SU-DHL-6 (cell line): Measurements from ENCODE around the gene THOC6.

Source experiments
- H2AFZ ChIP-seq: fragments of 200-600 bp; sonication (generic); 2 replicates; pipeline ENCODE4 v1.6.1; 2014; ENCODE audit warnings: low read depth, mild to moderate bottlenecking, moderate library complexity, mixed read lengths, antibody characterized with exemption, low read length; ENCODE audit not compliant: severe bottlenecking
- H3F3A ChIP-seq: fragments of 200-600 bp; shearing (Covaris generic); 2 replicates; pipeline ENCODE4 v1.6.0; 2016; ENCODE audit warnings: antibody characterized with exemption, mild to moderate bottlenecking; ENCODE audit not compliant: insufficient read depth
- H3K27ac ChIP-seq: fragments of 200-600 bp; sonication (generic); 2 replicates; pipeline ENCODE4 v1.5.1; 2016; ENCODE audit warnings: low read depth, mild to moderate bottlenecking, low read length, moderate library complexity, mixed read lengths
- H3K27me3 ChIP-seq: fragments of 200-600 bp; sonication (generic), shearing (Covaris generic); 2 replicates; pipeline ENCODE4 v1.6.0; 2014; ENCODE audit warnings: mild to moderate bottlenecking, low read length
- H3K36me3 ChIP-seq: fragments of 200-600 bp; sonication (generic); 2 replicates; pipeline ENCODE4 v1.6.1; 2014; ENCODE audit warnings: mild to moderate bottlenecking, low read length, mixed read lengths
- H3K4me2 ChIP-seq: fragments of 300-600, 200-600 bp; shearing (Covaris generic), sonication (generic); 2 replicates; pipeline ENCODE4 v1.6.0; 2014; ENCODE audit warnings: low read length, low read depth, mild to moderate bottlenecking; ENCODE audit not compliant: poor library complexity, severe bottlenecking
- H3K4me3 ChIP-seq: fragments of 200-600 bp; sonication (generic); 2 replicates; pipeline ENCODE4 v1.5.1; 2014; ENCODE audit warnings: antibody characterized with exemption, low read length, mild to moderate bottlenecking, mixed read lengths; ENCODE audit not compliant: insufficient read depth, poor library complexity, severe bottlenecking
- H3K79me2 ChIP-seq: fragments of 200-600 bp; sonication (generic); 2 replicates; pipeline ENCODE4 v1.6.1; 2014; ENCODE audit warnings: mild to moderate bottlenecking, low read length, moderate library complexity; ENCODE audit not compliant: insufficient read depth
- H3K9ac ChIP-seq: fragments of 200-600 bp; sonication (generic); 2 replicates; pipeline ENCODE4 v1.7.0; 2014; ENCODE audit warnings: mild to moderate bottlenecking, low read length
- H3K9me2 ChIP-seq: fragments of 200-600 bp; sonication (generic); replicated peaks from 2 replicates; pipeline ENCODE4 v1.6.1; 2014; ENCODE audit warnings: low read length; ENCODE audit not compliant: insufficient read depth
- H3K9me3 ChIP-seq: fragments of 200-600 bp; sonication (generic); 2 replicates; pipeline ENCODE4 v1.6.1; 2014; ENCODE audit warnings: low read length, mixed read lengths; ENCODE audit not compliant: insufficient read depth
- H4K20me1 ChIP-seq: fragments of 200-600 bp; sonication (generic); 2 replicates; pipeline ENCODE4 v1.6.1; 2014; ENCODE audit warnings: low read depth, mild to moderate bottlenecking, antibody characterized with exemption, low read length, moderate library complexity, mixed read lengths
- EZH2phosphoT487 ChIP-seq: fragments of 200-600 bp; sonication (generic), shearing (Covaris generic); conservative IDR thresholded peaks from 2 replicates; pipeline ENCODE4 v1.6.1; 2018; ENCODE audit warnings: mild to moderate bottlenecking, antibody characterized with exemption, low read length, moderate library complexity, mixed read lengths
- TF ChIP-seq, protein P1 (sequence below): fragments of 200-600 bp; sonication (generic); IDR thresholded peaks from one replicate; pipeline ENCODE4 v1.5.1; 2017; ENCODE audit warnings: antibody characterized with exemption, mild to moderate bottlenecking, low read length, moderate library complexity; ENCODE audit not compliant: insufficient read depth, poor library complexity, severe bottlenecking

Gene THOC6

DNA sequence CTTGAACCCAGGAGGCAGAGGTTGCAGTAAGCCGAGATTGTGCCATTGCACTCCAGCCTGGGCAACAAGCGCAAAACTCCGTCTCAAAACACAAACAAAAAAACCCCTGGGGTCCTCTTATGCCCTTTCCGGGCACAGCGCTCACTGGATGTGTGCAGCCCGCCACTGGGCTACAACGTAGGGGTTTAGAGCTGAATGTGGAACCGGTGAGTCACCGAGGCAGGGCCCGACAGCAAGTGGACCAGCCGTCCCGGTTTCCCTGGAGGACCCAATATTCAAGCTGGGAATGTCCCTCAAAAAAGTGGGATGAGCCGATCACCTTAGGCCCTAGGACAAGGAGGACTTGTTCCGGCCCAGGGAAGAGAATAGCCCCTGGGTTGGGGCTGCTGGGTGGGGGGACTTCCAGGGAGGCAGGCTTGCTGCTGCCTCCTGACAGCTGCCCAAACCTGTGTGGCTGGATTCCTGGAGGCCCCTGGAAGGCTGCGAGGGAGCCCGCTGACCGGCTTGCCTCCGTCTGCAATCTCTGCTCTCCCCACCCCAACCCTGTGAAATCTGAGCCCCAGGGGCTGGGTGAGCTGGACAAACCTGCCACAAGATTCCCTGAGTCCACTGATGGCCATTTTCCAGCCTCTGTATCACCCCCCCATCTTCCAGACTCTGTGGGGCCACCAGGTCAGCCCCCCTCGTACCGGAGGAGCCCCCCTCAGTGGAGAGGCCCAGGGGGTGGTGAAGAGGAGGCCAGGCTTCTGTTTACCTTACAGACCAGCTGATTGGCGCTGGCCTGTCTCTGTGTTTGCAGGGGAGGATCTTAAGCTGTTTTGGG is 14.1 kb upstream of the THOC6 start:
- no peaks in the 10 kb centered on the region for H4K20me1 ChIP-seq
- H3K27ac ChIP-seq, result no peak overlapping the region
- H3K79me2 ChIP-seq, result no peaks in the 10 kb centered on the region
- no peak for TF ChIP-seq EZH2phosphoT487
- TF ChIP-seq, protein P1, sequence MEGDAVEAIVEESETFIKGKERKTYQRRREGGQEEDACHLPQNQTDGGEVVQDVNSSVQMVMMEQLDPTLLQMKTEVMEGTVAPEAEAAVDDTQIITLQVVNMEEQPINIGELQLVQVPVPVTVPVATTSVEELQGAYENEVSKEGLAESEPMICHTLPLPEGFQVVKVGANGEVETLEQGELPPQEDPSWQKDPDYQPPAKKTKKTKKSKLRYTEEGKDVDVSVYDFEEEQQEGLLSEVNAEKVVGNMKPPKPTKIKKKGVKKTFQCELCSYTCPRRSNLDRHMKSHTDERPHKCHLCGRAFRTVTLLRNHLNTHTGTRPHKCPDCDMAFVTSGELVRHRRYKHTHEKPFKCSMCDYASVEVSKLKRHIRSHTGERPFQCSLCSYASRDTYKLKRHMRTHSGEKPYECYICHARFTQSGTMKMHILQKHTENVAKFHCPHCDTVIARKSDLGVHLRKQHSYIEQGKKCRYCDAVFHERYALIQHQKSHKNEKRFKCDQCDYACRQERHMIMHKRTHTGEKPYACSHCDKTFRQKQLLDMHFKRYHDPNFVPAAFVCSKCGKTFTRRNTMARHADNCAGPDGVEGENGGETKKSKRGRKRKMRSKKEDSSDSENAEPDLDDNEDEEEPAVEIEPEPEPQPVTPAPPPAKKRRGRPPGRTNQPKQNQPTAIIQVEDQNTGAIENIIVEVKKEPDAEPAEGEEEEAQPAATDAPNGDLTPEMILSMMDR, result no peak
- H3K9ac ChIP-seq, result no peak overlapping the region
- no peaks in the 10 kb centered on the region for H3K9me3 ChIP-seq
- H3K36me3 ChIP-seq, result no peaks in the 10 kb centered on the region
- no peak overlapping the region for H3K4me3 ChIP-seq
- no peak overlapping the region for H3K4me2 ChIP-seq
- H3F3A ChIP-seq, result no peaks in the 10 kb centered on the region
- no peak overlapping the region for H2AFZ ChIP-seq
- no peaks in the 10 kb centered on the region for H3K27me3 ChIP-seq
- H3K9me2 ChIP-seq, result no peaks in the 10 kb centered on the region

DNA sequence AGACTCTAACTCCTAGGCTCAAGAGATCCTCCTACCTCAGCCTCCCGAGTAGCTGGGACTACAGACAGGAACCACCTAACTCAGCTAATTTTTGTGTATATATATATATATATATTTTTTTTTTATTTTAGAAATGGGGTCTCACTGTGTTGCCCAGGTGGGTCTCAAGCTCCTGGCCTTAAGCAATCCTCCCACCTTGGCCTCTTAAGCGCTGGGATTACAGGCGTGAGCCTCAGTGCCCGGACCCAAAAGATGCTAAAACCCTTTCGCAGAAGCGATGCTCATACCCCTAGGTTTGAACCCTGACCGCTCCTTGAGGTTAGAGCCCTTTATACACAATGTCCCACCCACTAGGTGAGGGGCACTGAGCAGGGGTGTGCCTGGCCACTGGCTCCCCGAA is 13.3 kb upstream of the THOC6 start:
- no peaks in the 10 kb centered on the region for H3F3A ChIP-seq
- H3K79me2 ChIP-seq, result no peaks in the 10 kb centered on the region
- no peaks in the 10 kb centered on the region for H4K20me1 ChIP-seq
- no peak overlapping the region for H3K9ac ChIP-seq
- no peak for TF ChIP-seq EZH2phosphoT487
- TF ChIP-seq, protein P1, result no peak
- H2AFZ ChIP-seq, result no peak overlapping the region
- no peaks in the 10 kb centered on the region for H3K9me3 ChIP-seq
- H3K27me3 ChIP-seq, result no peaks in the 10 kb centered on the region
- H3K4me3 ChIP-seq, result no peak overlapping the region
- no peaks in the 10 kb centered on the region for H3K9me2 ChIP-seq
- no peak overlapping the region for H3K4me2 ChIP-seq
- no peak overlapping the region for H3K27ac ChIP-seq
- no peaks in the 10 kb centered on the region for H3K36me3 ChIP-seq

DNA sequence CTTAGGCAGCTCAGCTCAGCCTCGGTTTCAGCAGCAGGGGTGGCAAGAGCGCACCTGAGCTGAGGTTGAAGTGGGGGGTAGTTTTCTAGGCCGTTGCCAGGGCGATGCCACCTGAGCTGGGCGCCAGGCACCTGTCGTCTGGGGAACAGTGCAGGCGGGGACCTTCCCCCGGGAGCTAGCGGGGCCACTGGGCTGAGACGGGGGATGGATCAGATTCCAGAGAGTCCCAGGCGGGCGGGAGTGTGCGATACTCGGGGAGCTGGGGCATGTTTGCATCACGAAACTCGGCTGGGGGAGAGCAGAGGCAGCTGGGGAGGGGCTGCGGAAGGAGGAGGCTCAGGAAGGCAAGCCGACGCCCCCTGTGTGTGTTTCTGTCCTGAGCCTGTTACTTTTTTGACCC is 11.6 kb upstream of the THOC6 start:
- Histone ChIP-seq H3F3A (no peaks in the 10 kb centered on the region), H3K9me3 (no peaks in the 10 kb centered on the region), H4K20me1 (no peaks in the 10 kb centered on the region), H3K36me3 (no peaks in the 10 kb centered on the region), H3K27me3 (no peaks in the 10 kb centered on the region), H3K4me2 (no peak overlapping the region), H3K9ac (no peak overlapping the region), H3K4me3 (no peak overlapping the region), H3K27ac (no peak overlapping the region), H2AFZ (no peak overlapping the region), H3K9me2 (no peaks in the 10 kb centered on the region), H3K79me2 (no peaks in the 10 kb centered on the region)
- TF ChIP-seq, protein P1, result no peak
- no peak for TF ChIP-seq EZH2phosphoT487
